Stomach (tissue), 4 donors: ENCODE measurements around the gene ZNF474.

Source experiments
- POLR2A ChIP-seq, 4 donors: fragments of 450-650 bp; IDR thresholded peaks; one replicate each; pipeline ENCODE4 v1.6.1; 2016; ENCODE audit warnings: antibody characterized with exemption in 4 of 4, control low read depth in 2 of 4, mild to moderate bottlenecking in 1 of 4, moderate library complexity in 1 of 4
- TF ChIP-seq, protein P1 (sequence below), 7 experiments: fragments of 450-650 bp in 4 of 7; fragments of 200-600 bp in 3 of 7; sonication (generic) in 3 of 7; IDR thresholded peaks; one replicate each; pipeline ENCODE4 v1.5.1; 2016 to 2019; ENCODE audit warnings: antibody characterized with exemption in 7 of 7, control low read depth in 2 of 7, mild to moderate bottlenecking in 1 of 7

DNA sequence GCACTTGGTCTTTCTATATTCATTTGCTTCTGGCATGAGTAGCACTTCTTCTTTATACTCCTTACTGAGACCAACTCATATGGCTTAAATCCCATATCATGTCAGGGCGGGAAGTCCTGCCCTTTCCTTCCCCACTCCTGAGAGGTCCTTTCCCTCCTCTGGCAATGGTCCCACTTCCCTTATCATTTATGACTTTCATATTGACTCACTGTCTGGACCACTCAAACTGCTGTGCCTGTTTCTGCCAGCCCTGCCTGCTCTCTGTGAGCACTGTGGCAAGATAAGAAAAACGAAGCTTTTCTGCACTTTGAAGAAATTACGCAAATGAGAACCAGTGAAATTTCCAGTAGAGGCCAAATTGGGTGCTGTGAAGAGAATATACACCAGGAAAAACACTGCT is 58.1 kb downstream of the ZNF474 start:
- TF ChIP-seq, protein P1, sequence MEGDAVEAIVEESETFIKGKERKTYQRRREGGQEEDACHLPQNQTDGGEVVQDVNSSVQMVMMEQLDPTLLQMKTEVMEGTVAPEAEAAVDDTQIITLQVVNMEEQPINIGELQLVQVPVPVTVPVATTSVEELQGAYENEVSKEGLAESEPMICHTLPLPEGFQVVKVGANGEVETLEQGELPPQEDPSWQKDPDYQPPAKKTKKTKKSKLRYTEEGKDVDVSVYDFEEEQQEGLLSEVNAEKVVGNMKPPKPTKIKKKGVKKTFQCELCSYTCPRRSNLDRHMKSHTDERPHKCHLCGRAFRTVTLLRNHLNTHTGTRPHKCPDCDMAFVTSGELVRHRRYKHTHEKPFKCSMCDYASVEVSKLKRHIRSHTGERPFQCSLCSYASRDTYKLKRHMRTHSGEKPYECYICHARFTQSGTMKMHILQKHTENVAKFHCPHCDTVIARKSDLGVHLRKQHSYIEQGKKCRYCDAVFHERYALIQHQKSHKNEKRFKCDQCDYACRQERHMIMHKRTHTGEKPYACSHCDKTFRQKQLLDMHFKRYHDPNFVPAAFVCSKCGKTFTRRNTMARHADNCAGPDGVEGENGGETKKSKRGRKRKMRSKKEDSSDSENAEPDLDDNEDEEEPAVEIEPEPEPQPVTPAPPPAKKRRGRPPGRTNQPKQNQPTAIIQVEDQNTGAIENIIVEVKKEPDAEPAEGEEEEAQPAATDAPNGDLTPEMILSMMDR (IDR thresholded peaks at IDR 0.05): no peak
- no peak for TF ChIP-seq POLR2A (IDR thresholded peaks at IDR 0.05)
